SK-N-SH (cell line): ENCODE results near the gene ROBO1. TPM values are rescaled to one million over a fixed set of nuclear protein-coding genes. Genes with fewer than 3 reads are reported as not detected.

Source experiments
- CTCF ChIA-PET: fragments of 300-600, 350-600 bp; formaldehyde crosslinking; extraction: SDS; loops from one replicate; lab custom pipeline; 2021; lab: Yijun Ruan, JAX
- POLR2A ChIA-PET: fragments of 350-600 bp; sonication (Branson Sonifier 250); formaldehyde crosslinking; extraction: SDS; loops from one replicate; lab custom pipeline; 2020; ENCODE audit warnings: antibody characterized with exemption, inconsistent platforms; lab: Yijun Ruan, JAX
- DNase-seq: peaks from one replicate; pipeline ENCODE4 v3.0.0; 2012
- H2AFZ ChIP-seq: fragments of 200-600 bp; sonication (generic); 2 replicates; pipeline ENCODE4 v1.8.1; 2016; ENCODE audit warnings: antibody characterized with exemption, mild to moderate bottlenecking, low read depth
- H3F3A ChIP-seq: fragments of 200-600 bp; sonication (generic); replicated peaks from 2 replicates; pipeline ENCODE3; 2016; ENCODE audit warnings: antibody characterized with exemption, mild to moderate bottlenecking; ENCODE audit not compliant: insufficient read depth
- H3K27ac ChIP-seq, 2 experiments: fragments of 200-500 bp in 1 of 2; fragments of 200-600 bp in 1 of 2; sonication (Bioruptor generic) in 1 of 2; sonication (generic), shearing (Covaris generic) in 1 of 2; 2 replicates each; pipeline versions ENCODE4 v1.5.1 to v1.6.1; 2014 to 2016; ENCODE audit warnings: low read depth in 2 of 2, inconsistent platforms in 1 of 2, low read length in 1 of 2, mild to moderate bottlenecking in 1 of 2, mixed read lengths in 1 of 2
- H3K27me3 ChIP-seq: fragments of 200-600 bp; sonication (generic), shearing (Covaris generic); 2 replicates; pipeline ENCODE4 v1.6.1; 2016; ENCODE audit warnings: mixed run types; ENCODE audit not compliant: insufficient read depth
- H3K36me3 ChIP-seq, 2 experiments: fragments of 200-500 bp in 1 of 2; fragments of 200-600 bp in 1 of 2; sonication (Bioruptor generic) in 1 of 2; sonication (generic) in 1 of 2; replicated peaks in 1 of 2; 2 replicates each; pipeline versions ENCODE3 to v1.5.1; 2014 to 2016; ENCODE audit warnings: low read length in 1 of 2, mild to moderate bottlenecking in 1 of 2; ENCODE audit not compliant: insufficient read depth in 2 of 2, control insufficient read depth in 1 of 2
- H3K4me1 ChIP-seq, 2 experiments: fragments of 200-500 bp in 1 of 2; fragments of 200-600 bp in 1 of 2; sonication (Bioruptor generic) in 1 of 2; sonication (generic), shearing (Covaris generic) in 1 of 2; 2 replicates each; pipeline versions ENCODE4 v1.5.1 to v1.6.1; 2014 to 2016; ENCODE audit warnings: low read depth in 1 of 2, low read length in 1 of 2, mixed run types in 1 of 2; ENCODE audit not compliant: insufficient read depth in 2 of 2, control insufficient read depth in 1 of 2
- H3K4me2 ChIP-seq: fragments of 200-600 bp; sonication (generic), shearing (Covaris generic); 2 replicates; pipeline ENCODE4 v1.6.1; 2017; ENCODE audit warnings: mixed run types
- H3K4me3 ChIP-seq, 2 experiments: fragments of 200-500 bp in 1 of 2; fragments of 200-600 bp in 1 of 2; sonication (Bioruptor generic) in 1 of 2; sonication (generic), shearing (Covaris generic) in 1 of 2; 2 replicates each; pipeline versions ENCODE4 v1.5.1 to v1.8.1; 2014 to 2016; ENCODE audit warnings: low read depth in 2 of 2, inconsistent platforms in 1 of 2, low read length in 1 of 2, mild to moderate bottlenecking in 1 of 2, mixed read lengths in 1 of 2, moderate library complexity in 1 of 2
- H3K79me2 ChIP-seq: fragments of 200-600 bp; sonication (generic); 2 replicates; pipeline ENCODE4 v1.8.1; 2017; ENCODE audit warnings: mild to moderate bottlenecking; ENCODE audit not compliant: insufficient read depth
- H3K9ac ChIP-seq: fragments of 200-600 bp; sonication (generic); 2 replicates; pipeline ENCODE4 v1.6.1; 2017; ENCODE audit warnings: mixed run types
- H3K9me2 ChIP-seq: fragments of 200-600 bp; sonication (generic); 2 replicates; pipeline ENCODE4 v1.6.1; 2017; ENCODE audit warnings: mixed run types
- H3K9me3 ChIP-seq: fragments of 200-600 bp; sonication (generic); 2 replicates; pipeline ENCODE4 v1.6.1; 2017; ENCODE audit warnings: mixed run types, mild to moderate bottlenecking, moderate library complexity
- H4K20me1 ChIP-seq: fragments of 200-600 bp; sonication (generic); 2 replicates; pipeline ENCODE4 v1.6.1; 2017; ENCODE audit warnings: mild to moderate bottlenecking, mixed run types; ENCODE audit not compliant: insufficient read depth
- CTCF ChIP-seq: fragments of 200-600 bp; sonication (generic); IDR thresholded peaks from 2 replicates; pipeline ENCODE4 v1.6.1; 2017; ENCODE audit warnings: antibody characterized with exemption, mild to moderate bottlenecking, moderate library complexity
- ELF1 ChIP-seq: IDR thresholded peaks from 2 replicates; pipeline ENCODE4 v1.4.0; 2012
- EP300 ChIP-seq, 2 experiments: IDR thresholded peaks; 2 replicates each; pipeline versions ENCODE4 v1.4.0 to v1.6.1; 2012; ENCODE audit warnings: borderline replicate concordance in 1 of 2, low read depth in 1 of 2, low read length in 1 of 2
- EZH2phosphoT487 ChIP-seq: fragments of 200-600 bp; sonication (generic); IDR thresholded peaks from 2 replicates; pipeline ENCODE4 v1.6.1; 2017; ENCODE audit warnings: low read depth, mixed run types, mild to moderate bottlenecking, antibody characterized with exemption, moderate library complexity, borderline replicate concordance
- FOSL2 ChIP-seq: IDR thresholded peaks from 2 replicates; pipeline ENCODE4 v1.4.0; 2012; ENCODE audit warnings: low read depth, mild to moderate bottlenecking, moderate library complexity, borderline replicate concordance
- FOXJ3 ChIP-seq: sonication (generic); formaldehyde crosslinking; IDR thresholded peaks from 2 replicates; pipeline ENCODE4 v1.5.1; 2020; ENCODE audit warnings: mild to moderate bottlenecking, missing genetic modification reagents
- FOXM1 ChIP-seq: IDR thresholded peaks from 2 replicates; pipeline ENCODE4 v1.4.0; 2012; ENCODE audit warnings: low read depth, mild to moderate bottlenecking
- GATA2 ChIP-seq: sonication (generic); formaldehyde crosslinking; IDR thresholded peaks from 2 replicates; pipeline ENCODE4 v1.5.0; 2020; ENCODE audit warnings: mild to moderate bottlenecking, missing genetic modification reagents
- MAX ChIP-seq: IDR thresholded peaks from 2 replicates; pipeline ENCODE4 v1.4.0; 2012; ENCODE audit warnings: low read depth
- MEF2A ChIP-seq: IDR thresholded peaks from 2 replicates; pipeline ENCODE4 v1.4.0; 2012; ENCODE audit warnings: low read depth, borderline replicate concordance
- MXI1 ChIP-seq: IDR thresholded peaks from 2 replicates; pipeline ENCODE4 v1.6.1; 2012; ENCODE audit warnings: mild to moderate bottlenecking, low read depth, low read length, improper control_type of control experiment
- NFIC ChIP-seq: IDR thresholded peaks from 2 replicates; pipeline ENCODE4 v1.4.0; 2012; ENCODE audit warnings: borderline replicate concordance
- NRF1 ChIP-seq: IDR thresholded peaks from 2 replicates; pipeline ENCODE4 v1.6.1; 2012; ENCODE audit warnings: low read depth, mild to moderate bottlenecking, low read length
- REST ChIP-seq: IDR thresholded peaks from 2 replicates; pipeline ENCODE4 v1.6.1; 2012; ENCODE audit warnings: mild to moderate bottlenecking, low read depth, low read length, moderate library complexity
- RXRA ChIP-seq: IDR thresholded peaks from 2 replicates; pipeline ENCODE4 v1.4.0; 2012; ENCODE audit warnings: low read depth, mild to moderate bottlenecking, borderline replicate concordance
- TCF12 ChIP-seq: IDR thresholded peaks from 2 replicates; pipeline ENCODE4 v1.4.0; 2012
- USF1 ChIP-seq: IDR thresholded peaks from 2 replicates; pipeline ENCODE4 v1.4.0; 2012; ENCODE audit warnings: low read depth, borderline replicate concordance
- USF2 ChIP-seq: fragments of 150-350 bp; IDR thresholded peaks from 2 replicates; pipeline ENCODE4 v1.6.1; 2017; ENCODE audit warnings: antibody characterized with exemption, low read length, low read depth, borderline replicate concordance
- YY1 ChIP-seq: IDR thresholded peaks from 2 replicates; pipeline ENCODE4 v1.4.0; 2012; ENCODE audit warnings: low read depth, mild to moderate bottlenecking
- ZBTB33 ChIP-seq: IDR thresholded peaks from 2 replicates; pipeline ENCODE4 v1.4.0; 2012; ENCODE audit warnings: low read depth, borderline replicate concordance
- WGBS: methylation state at CpG from one replicate; pipeline ENCODE4 v1.1.6; 2017; ENCODE audit warnings: low lambda C conversion rate; 5-methylcytosine and 5-hydroxymethylcytosine counted together
- polyA plus RNA-seq, 3 experiments: library from polyadenylated mRNA; depleted of rRNA; stranded (reverse); fragments of >200 nt; gene quantifications; 2 replicates each; pipeline ENCODE4 v1.2.3, GENCODE V29; 2012

ROBO1 gene
- polyA plus RNA-seq, 1 of the 3 experiments (the other 2 are of a cell fraction): 22.7 TPM

GRCh38 chr3:79057756-79058155, 710.0 kb downstream of the ROBO1 start:
- Histone ChIP-seq H4K20me1 (no peaks in the 10 kb centered on the region), H2AFZ (no peak overlapping the region), H3K79me2 (no peaks in the 10 kb centered on the region), H3K4me1 (no peaks in the 10 kb centered on the region), H3K4me3 (no peak overlapping the region), H3K36me3 (no peaks in the 10 kb centered on the region), H3K9me3 (no peaks in the 10 kb centered on the region), H3K27ac (no peak overlapping the region), H3K27me3 (no peaks in the 10 kb centered on the region), H3K9ac (no peak overlapping the region), H3K9me2 (no peaks in the 10 kb centered on the region), H3F3A (no peaks in the 10 kb centered on the region), H3K4me2 (no peak overlapping the region)
- WGBS: 53% methylated on average over 3 of the region's 3 CpGs
- ChIA-PET POLR2A (no interaction called here), CTCF (no interaction called here)
- DNase-seq: no peak
- no peak for TF ChIP-seq ELF1
- no peak for TF ChIP-seq YY1
- TF ChIP-seq MEF2A: no peak
- no peak for TF ChIP-seq NRF1
- TF ChIP-seq TCF12: no peak
- no peak for TF ChIP-seq EP300 (IDR thresholded peaks at IDR 0.05; ENCODE audit: borderline replicate concordance in 1 of 2, low read depth in 1 of 2, low read length in 1 of 2)
- no peak for TF ChIP-seq EZH2phosphoT487
- no peak for TF ChIP-seq USF1
- no peak for TF ChIP-seq NFIC
- TF ChIP-seq MAX: no peak
- TF ChIP-seq GATA2: no peak
- TF ChIP-seq FOXM1: no peak

GRCh38 chr3:79056498-79056897, 711.3 kb downstream of the ROBO1 start:
- Histone ChIP-seq H3K9me3 (no peaks in the 10 kb centered on the region), H2AFZ (no peak overlapping the region), H3K36me3 (no peaks in the 10 kb centered on the region), H3K27me3 (no peaks in the 10 kb centered on the region), H3K9ac (no peak overlapping the region), H3K4me3 (no peak overlapping the region), H3K27ac (no peak overlapping the region), H4K20me1 (no peaks in the 10 kb centered on the region), H3F3A (peaks cover 4% of the 10 kb centered on the region), H3K4me1 (no peaks in the 10 kb centered on the region), H3K9me2 (no peaks in the 10 kb centered on the region), H3K79me2 (no peaks in the 10 kb centered on the region), H3K4me2 (no peak overlapping the region)
- 70% methylated on average over 7 of the region's 7 CpGs for WGBS
- POLR2A ChIA-PET: no interaction called here
- CTCF ChIA-PET: interaction anchor here (0.7 to 0.8 kb wide), 3 partner anchors 24 to 49 kb away, joined by 3 to 4 read pairs (median 3); no protein-coding TSS in a partner anchor
- no peak for DNase-seq
- no peak for TF ChIP-seq FOSL2
- TF ChIP-seq MEF2A: no peak
- TF ChIP-seq ZBTB33: no peak
- no peak for TF ChIP-seq RXRA
- no peak for TF ChIP-seq TCF12
- no peak for TF ChIP-seq REST
- no peak for TF ChIP-seq MXI1
- TF ChIP-seq FOXJ3 (CRISPR knock-in tag): no peak
- TF ChIP-seq USF2: no peak
- TF ChIP-seq CTCF: no peak
